ENCODE data around the gene ST6GAL1. TPM values are rescaled to one million over a fixed set of nuclear protein-coding genes. Genes with fewer than 3 reads are reported as not detected.

Gene ST6GAL1
- total RNA-seq, 4 donors from 2014 or later = 32.6 to 107 (median 57.1) TPM

DNA sequence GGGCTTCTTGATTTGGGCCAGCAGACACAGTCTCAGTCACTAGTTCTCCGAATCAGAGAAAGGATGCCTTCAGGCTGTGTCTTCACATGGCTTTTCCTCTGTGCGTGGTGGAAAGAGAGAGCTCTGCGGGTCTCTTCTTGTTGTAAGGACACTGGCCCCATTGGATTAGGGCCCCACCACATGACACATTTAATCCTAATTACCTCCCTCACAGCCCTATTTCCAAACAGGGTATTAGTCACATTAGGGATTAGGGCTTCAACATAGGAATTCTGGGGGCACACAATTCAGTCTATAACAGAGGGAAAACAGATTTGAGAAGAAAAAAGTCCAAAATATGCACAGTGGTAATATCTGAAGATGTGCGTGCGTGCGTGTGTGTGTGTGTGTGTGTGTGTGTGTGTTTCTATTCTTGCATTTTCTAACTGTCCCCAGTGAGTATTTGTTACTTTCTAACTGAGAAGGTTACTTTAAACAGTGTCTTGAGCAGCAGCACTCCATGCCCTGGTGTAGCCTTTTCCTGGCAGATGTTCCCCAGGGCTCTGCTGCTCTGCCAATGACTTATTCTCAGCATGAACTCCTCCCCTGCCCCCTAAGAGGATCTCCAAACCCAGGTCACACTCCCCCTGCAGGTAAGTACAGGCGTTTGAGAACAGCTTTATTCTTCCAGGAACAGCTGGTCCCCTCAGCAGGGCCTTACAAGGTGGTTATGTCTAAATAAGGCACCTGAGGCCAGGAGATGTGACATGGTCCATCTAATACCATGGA, 136.1 kb downstream of the ST6GAL1 start:
- no peaks in the 10 kb centered on the region for H3K4me1 ChIP-seq
- TF ChIP-seq, protein P1, sequence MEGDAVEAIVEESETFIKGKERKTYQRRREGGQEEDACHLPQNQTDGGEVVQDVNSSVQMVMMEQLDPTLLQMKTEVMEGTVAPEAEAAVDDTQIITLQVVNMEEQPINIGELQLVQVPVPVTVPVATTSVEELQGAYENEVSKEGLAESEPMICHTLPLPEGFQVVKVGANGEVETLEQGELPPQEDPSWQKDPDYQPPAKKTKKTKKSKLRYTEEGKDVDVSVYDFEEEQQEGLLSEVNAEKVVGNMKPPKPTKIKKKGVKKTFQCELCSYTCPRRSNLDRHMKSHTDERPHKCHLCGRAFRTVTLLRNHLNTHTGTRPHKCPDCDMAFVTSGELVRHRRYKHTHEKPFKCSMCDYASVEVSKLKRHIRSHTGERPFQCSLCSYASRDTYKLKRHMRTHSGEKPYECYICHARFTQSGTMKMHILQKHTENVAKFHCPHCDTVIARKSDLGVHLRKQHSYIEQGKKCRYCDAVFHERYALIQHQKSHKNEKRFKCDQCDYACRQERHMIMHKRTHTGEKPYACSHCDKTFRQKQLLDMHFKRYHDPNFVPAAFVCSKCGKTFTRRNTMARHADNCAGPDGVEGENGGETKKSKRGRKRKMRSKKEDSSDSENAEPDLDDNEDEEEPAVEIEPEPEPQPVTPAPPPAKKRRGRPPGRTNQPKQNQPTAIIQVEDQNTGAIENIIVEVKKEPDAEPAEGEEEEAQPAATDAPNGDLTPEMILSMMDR (IDR thresholded peaks at IDR 0.05) = no peak
- TF ChIP-seq POLR2A (IDR thresholded peaks at IDR 0.05) = no peak
- no peak for DNase-seq
- H3K36me3 ChIP-seq = no peaks in the 10 kb centered on the region
- H3K27ac ChIP-seq = no peak overlapping the region
- intact Hi-C loops (cut with DNase I; ENCODE audit: low total_unique reads) = no loop called here
- no peaks in the 10 kb centered on the region for H3K27me3 ChIP-seq
- no peak overlapping the region for H3K4me3 ChIP-seq
- H3K9me3 ChIP-seq = no peaks in the 10 kb centered on the region

- no peak overlapping the region for H3K27ac ChIP-seq
- TF ChIP-seq POLR2A (IDR thresholded peaks at IDR 0.05) = no peak
- TF ChIP-seq, protein P1 (IDR thresholded peaks at IDR 0.05) = no peak
- intact Hi-C loops (cut with DNase I; ENCODE audit: low total_unique reads) = no loop called here
Measured at GRCh38 chr3:187068787-187069186, 138.5 kb downstream of the ST6GAL1 start.

DNA sequence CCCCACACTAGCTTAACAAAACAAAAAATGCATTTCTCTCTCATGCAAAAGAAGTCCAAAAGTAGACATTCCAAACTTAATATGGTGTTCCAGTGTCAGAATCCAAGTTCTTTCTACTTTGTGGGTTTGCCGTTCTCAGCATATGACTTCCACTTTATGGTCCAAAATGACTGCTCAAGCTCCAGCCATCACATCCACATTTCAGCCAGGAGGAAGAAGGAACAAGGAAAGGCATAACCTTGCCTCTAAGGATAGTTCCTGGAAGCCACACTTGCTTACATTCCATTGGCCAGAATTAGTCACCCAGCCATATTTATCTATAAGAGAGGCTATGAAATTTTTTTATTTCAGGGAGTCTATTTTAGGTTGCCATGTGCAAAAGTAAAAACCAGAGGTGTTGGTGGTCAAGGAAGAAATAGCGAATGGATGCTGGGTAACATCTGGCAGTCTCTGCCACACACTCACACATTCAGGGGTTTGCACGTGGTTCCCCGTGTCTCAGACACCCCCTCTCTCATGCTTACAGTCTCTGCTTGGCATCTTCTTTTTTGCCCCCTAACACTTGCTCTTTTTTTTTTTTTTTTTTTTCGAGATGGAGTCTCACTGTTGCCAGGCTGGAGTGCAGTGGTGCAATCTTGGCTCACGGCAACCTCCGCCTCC, 139.7 kb downstream of the ST6GAL1 start:
- Histone ChIP-seq H3K4me3 (no peak overlapping the region), H3K9me3 (no peaks in the 10 kb centered on the region), H3K27me3 (no peaks in the 10 kb centered on the region), H3K27ac (no peak overlapping the region), H3K36me3 (no peaks in the 10 kb centered on the region), H3K4me1 (no peaks in the 10 kb centered on the region)
- no peak for DNase-seq
- TF ChIP-seq POLR2A (IDR thresholded peaks at IDR 0.05) = no peak
- TF ChIP-seq, protein P1 (IDR thresholded peaks at IDR 0.05) = no peak
- intact Hi-C loops (cut with DNase I; ENCODE audit: low total_unique reads) = no loop called here

More at GRCh38 chr3:187068787-187069186, 138.5 kb downstream of the ST6GAL1 start:
- no peak for DNase-seq
- Histone ChIP-seq H3K4me1 (no peaks in the 10 kb centered on the region), H3K9me3 (no peaks in the 10 kb centered on the region), H3K36me3 (no peaks in the 10 kb centered on the region), H3K4me3 (no peak overlapping the region), H3K27me3 (no peaks in the 10 kb centered on the region)

DNA sequence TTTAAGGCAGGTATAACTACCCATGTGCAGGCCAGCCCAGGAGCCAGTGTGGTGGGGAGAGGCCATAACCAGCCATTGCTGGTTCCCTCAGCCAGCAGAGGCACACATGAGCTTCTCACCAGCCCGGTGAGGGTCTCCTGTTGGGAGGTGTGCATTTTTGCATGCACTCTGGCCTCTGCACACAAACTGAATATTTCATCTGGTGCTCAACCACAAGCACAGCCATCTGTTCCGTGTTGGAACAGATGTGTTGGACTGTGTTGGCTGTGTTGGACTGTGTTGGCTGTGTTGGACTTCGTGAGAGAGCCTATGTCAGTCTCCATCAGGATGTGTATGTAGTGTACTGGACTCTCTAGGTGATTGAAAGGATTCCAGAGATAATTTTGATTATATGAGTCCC, 141.8 kb downstream of the ST6GAL1 start:
- Histone ChIP-seq H3K27me3 (no peaks in the 10 kb centered on the region), H3K9me3 (no peaks in the 10 kb centered on the region), H3K4me3 (no peak overlapping the region), H3K4me1 (no peaks in the 10 kb centered on the region), H3K27ac (no peak overlapping the region), H3K36me3 (no peaks in the 10 kb centered on the region)
- no peak for TF ChIP-seq POLR2A (IDR thresholded peaks at IDR 0.05)
- TF ChIP-seq, protein P1 (IDR thresholded peaks at IDR 0.05) = no peak
- intact Hi-C loops (cut with DNase I; ENCODE audit: low total_unique reads) = no loop called here
- DNase-seq = no peak

DNA sequence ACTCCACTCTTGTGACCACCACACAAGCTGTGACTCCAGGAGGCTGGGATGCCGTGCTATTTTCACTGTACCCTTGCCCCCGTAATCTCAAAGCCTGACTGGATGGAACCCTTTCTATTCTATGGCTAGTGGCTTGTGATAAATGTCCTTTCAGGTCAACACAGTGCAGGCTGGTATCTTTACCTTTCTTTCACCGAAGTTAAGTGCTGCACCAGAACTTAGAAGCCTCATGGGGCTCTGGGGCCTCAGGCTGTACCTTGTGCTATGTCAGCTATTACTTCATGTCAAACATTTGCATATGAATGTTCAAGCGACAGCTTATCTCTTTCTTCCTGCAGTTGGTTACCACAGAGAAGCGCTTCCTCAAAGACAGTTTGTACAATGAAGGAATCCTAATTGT, 142.2 kb downstream of the ST6GAL1 start:
- H3K27ac ChIP-seq = no peak overlapping the region
- no peaks in the 10 kb centered on the region for H3K36me3 ChIP-seq
- no peaks in the 10 kb centered on the region for H3K27me3 ChIP-seq
- TF ChIP-seq, protein P1 (IDR thresholded peaks at IDR 0.05) = no peak
- no peak for TF ChIP-seq POLR2A (IDR thresholded peaks at IDR 0.05)
- no peak overlapping the region for H3K4me3 ChIP-seq
- intact Hi-C loops (cut with DNase I; ENCODE audit: low total_unique reads) = no loop called here
- no peaks in the 10 kb centered on the region for H3K4me1 ChIP-seq
- H3K9me3 ChIP-seq = no peaks in the 10 kb centered on the region
- DNase-seq = no peak

Data from uterus (tissue), 4 donors.